HL-60 (cell line): ENCODE data around the gene MAP3K1.

Source experiments
- CTCF ChIP-seq: IDR thresholded peaks from one replicate; pipeline ENCODE4 v1.5.1; 2011; ENCODE audit warnings: low read length, control low read depth, inconsistent platforms; ENCODE audit not compliant: insufficient read depth
- POLR2AphosphoS5 ChIP-seq: IDR thresholded peaks from 2 replicates; pipeline ENCODE4 v1.6.1; 2012; ENCODE audit warnings: low read depth

GRCh38 chr5:56822981-56823380 lies 7.6 kb downstream of the MAP3K1 start:
- TF ChIP-seq POLR2AphosphoS5 (no peak), CTCF (no peak)
